Mucosa of stomach (tissue), 1 donor: ENCODE results near the gene DCAF10.
"Not testable (repeated sequence)": the region's sequence is repeated elsewhere in the genome, so short reads cannot be mapped to it uniquely, and the experiment has no call there.

Experiments used
- H3K27me3 ChIP-seq: one replicate; pipeline ENCODE4 v1.7.0; 2013; ENCODE audit warnings: mild to moderate bottlenecking, low read length; ENCODE audit not compliant: control insufficient read depth, insufficient read depth
- H3K36me3 ChIP-seq: one replicate; pipeline ENCODE4 v1.7.0; 2013; ENCODE audit warnings: low read length; ENCODE audit not compliant: control insufficient read depth, insufficient read depth
- H3K4me1 ChIP-seq: one replicate; pipeline ENCODE4 v1.7.0; 2013; ENCODE audit warnings: mild to moderate bottlenecking, low read length; ENCODE audit not compliant: control insufficient read depth, insufficient read depth
- H3K4me3 ChIP-seq: one replicate; pipeline ENCODE4 v1.7.0; 2013; ENCODE audit warnings: low read length
- H3K9ac ChIP-seq: one replicate; pipeline ENCODE4 v1.7.0; 2013; ENCODE audit warnings: mild to moderate bottlenecking, low read length, moderate library complexity
- H3K9me3 ChIP-seq: one replicate; pipeline ENCODE4 v1.7.0; 2013; ENCODE audit warnings: mild to moderate bottlenecking, low read length, moderate library complexity; ENCODE audit not compliant: control insufficient read depth
- donor health status: Pancreatic carcinoma.

Gene DCAF10, protein sequence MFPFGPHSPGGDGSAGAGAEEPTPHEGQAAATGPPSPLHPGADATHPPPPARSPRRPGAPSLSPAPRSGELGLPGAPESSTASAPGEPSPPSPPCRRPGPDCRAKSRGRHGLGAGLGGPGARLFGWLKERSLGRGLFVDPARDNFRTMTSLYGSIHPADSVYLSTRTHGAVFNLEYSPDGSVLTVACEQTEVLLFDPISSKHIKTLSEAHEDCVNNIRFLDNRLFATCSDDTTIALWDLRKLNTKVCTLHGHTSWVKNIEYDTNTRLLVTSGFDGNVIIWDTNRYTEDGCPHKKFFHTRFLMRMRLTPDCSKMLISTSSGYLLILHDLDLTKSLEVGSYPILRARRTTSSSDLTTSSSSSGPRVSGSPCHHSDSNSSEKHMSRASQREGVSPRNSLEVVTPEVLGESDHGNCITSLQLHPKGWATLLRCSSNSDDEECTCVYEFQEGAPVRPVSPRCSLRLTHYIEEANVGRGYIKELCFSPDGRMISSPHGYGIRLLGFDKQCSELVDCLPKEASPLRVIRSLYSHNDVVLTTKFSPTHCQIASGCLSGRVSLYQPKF

DNA sequence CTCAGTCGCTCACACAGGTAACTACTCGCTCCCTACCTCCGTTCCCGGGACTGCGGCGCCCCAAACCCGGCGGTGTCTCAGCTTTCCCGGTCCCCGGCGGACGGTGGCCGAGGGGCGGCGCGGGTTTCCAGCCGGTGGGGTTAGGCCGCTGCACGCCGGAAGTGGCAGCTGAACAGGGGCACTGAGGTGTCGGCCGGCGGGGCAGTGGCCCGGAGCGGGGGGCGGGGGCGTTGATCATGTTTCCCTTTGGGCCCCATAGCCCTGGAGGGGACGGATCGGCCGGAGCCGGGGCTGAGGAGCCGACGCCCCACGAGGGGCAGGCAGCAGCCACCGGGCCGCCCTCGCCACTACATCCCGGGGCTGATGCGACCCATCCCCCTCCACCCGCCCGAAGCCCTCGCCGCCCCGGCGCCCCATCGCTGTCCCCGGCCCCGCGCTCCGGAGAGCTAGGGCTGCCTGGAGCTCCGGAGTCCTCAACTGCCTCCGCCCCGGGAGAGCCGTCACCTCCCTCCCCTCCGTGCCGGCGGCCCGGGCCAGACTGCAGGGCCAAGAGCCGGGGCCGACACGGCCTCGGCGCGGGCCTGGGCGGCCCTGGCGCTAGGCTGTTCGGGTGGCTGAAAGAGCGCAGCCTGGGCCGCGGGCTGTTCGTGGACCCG, at the start of gene DCAF10:
Gene DCAF10 (plus strand): TSS at position 167 of the 656 bp plus-strand sequence. CDS start 70 bp downstream, at position 237.
- Histone ChIP-seq H3K4me1 (peaks cover 14% of the 10 kb centered on the region), H3K4me3 (peak within 1 kb of the TSS; percentile 54), H3K9me3 (no peaks in the 10 kb centered on the region), H3K36me3 (no peaks in the 10 kb centered on the region), H3K27me3 (no peaks in the 10 kb centered on the region), H3K9ac (peak within 1 kb of the TSS; percentile 80)

DNA sequence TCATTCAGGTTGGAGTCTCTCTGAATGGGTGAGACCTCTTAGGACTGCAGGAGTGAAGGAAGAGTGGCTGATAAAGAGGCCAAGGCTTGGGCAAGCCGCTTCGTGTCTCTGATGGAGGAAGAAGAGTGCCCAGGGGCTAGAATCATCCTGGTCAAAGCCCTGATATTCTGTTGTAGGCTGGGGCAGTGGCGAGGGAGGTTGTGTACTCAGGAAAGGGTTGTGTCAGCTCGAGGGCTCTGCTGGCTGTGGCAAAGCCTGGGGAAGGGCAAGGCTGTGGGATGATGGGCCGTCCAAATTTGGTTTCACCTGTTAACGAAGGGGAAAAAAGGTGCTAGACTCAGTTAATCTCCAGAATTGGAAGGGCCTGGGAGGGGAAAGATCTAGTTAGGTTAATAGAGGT, 49.4 kb upstream of the DCAF10 start:
- no peak overlapping the region for H3K9ac ChIP-seq
- H3K9me3 ChIP-seq, result no peaks in the 10 kb centered on the region

DNA sequence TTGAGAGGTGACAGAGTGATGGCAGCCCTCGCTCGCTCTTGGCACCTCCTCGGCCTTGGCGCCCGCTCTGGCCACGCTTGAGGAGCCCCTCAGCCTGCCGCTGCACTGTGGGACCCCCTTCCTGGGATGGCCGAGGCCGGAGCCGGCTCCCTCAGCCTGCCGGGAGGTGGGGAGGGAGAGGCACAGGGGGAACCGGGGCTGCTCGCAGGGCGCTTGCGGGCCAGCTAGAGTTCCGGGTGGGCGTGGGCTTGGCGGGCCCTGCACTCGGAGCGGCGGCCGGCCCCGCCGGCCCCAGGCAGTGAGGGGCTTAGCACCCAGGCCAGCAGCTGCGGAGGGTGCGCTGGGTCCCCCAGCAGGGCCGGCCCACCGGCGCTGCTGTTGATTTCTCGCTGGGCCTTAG, 48.9 kb upstream of the DCAF10 start:
- H3K9ac ChIP-seq, H3K4me3 ChIP-seq, H3K9me3 ChIP-seq, H3K36me3 ChIP-seq, H3K27me3 ChIP-seq: not testable (repeated sequence)
- H3K4me1 ChIP-seq, result peaks cover 17% of the 10 kb centered on the region

More for the DNA sequence above, 49.4 kb upstream of the DCAF10 start:
- H3K4me3 ChIP-seq, result no peak overlapping the region
- H3K36me3 ChIP-seq, result no peaks in the 10 kb centered on the region
- H3K4me1 ChIP-seq, result peaks cover 17% of the 10 kb centered on the region
- H3K27me3 ChIP-seq, result no peaks in the 10 kb centered on the region

DNA sequence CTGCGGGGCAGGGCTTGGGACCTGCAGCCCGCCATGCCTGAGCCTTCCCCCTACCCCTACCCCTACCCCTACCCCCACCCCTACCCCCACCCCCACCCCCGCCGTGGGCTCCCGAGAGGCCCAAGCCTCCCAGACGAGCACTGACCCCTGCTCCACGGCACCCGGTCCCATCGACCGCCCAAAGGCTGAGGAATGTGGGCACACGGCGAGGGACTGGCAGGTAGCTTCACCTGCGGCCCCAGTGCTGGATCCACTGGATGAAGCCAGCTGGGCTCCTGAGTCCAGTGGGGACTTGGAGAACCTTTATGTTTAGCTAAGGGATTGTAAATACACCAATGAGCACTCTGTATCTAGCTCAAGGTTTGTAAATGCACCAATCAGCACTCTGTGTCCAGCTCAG, 48.5 kb upstream of the DCAF10 start:
- not testable (repeated sequence) for H3K36me3 ChIP-seq, H3K27me3 ChIP-seq, H3K4me3 ChIP-seq, H3K9me3 ChIP-seq, H3K9ac ChIP-seq
- peaks cover 17% of the 10 kb centered on the region for H3K4me1 ChIP-seq

DNA sequence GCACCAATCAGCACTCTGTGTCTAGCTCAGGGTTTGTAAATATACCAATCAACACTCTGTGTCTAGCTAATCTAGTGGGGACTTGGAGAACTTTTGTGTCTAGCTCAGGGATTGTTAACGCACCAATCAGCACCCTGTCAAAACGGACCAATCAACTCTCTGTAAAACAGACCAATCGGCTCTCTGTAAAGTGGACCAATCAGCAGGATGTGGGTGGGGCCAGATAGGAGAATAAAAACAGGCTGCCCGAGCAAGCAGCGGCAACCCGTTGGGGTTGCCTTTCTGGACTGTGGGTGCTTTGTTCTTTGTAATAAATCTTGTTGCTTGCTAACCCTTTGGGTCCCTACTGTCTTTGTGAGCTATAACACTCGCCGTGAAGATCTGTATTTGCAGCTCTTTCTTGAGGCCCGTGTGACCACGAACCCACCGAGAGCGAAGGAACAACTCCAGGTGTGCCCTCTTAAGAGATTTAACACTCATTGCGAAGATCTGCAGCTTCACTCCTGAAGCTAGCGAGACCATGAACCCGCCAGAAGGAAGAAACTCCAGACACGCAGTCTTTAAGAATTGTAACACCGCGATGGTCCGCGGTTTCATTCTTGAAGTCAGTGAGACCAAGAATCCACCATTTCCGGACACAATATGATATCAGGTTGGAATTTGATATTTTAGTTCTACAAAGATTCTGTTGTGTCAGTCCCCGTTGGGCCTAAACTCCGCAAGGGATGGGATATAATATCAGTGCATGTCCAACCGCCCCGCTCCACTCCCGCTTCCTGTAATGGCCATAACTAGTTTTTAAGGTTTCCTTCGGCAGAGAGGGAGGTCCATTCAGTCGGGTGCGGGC, 47.7 kb upstream of the DCAF10 start:
- Histone ChIP-seq H3K9me3 (no peaks in the 10 kb centered on the region), H3K4me3 (peak overlapping the region; percentile 90), H3K27me3 (no peaks in the 10 kb centered on the region), H3K4me1 (peaks cover 17% of the 10 kb centered on the region), H3K9ac (peak overlapping the region; percentile 80), H3K36me3 (no peaks in the 10 kb centered on the region)

DNA sequence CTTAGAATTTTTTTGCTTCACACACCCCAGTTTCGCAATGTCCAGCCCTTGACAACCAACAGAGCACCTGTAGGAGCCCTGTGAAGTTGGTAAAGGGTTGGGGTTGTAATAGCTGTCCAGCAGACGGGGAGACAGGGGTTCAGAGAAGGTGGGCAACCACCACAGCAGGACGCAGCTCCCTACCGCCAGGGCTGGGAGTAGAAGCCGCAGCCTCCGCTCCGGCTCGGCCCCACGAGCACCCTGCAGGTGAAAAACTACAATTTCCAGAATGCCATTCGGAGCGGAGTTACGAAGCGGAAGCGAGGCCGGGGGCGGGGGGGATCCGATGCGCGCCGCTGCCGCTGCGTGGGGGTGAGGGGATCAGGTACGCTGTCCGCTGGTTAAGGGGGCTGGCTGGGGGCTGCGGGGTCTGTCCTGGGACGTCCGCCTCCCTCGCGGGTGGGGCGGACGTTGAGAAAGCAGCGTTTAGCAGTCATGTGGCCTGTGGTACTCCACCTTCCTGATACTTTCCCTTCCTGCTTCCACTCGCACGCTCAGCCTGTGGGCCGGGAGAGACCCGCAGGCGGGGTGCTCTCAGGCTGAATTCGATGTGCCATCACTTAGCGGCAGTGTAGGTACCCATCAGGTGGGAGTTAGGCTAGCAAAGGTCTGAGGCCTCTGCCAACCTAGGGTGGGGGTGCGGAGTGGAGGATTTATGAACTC, 47.0 kb upstream of the DCAF10 start, which contains the start of gene TRMT10B:
Gene TRMT10B (plus strand): TSS at position 317 of the 702 bp plus-strand sequence. CDS start 8,127 bp downstream, outside the sequence.
- no peaks in the 10 kb centered on the region for H3K27me3 ChIP-seq
- H3K9me3 ChIP-seq, result no peaks in the 10 kb centered on the region
- peak within 1 kb of the TSS; percentile 80 for H3K9ac ChIP-seq
- H3K4me1 ChIP-seq, result peaks cover 17% of the 10 kb centered on the region
- no peaks in the 10 kb centered on the region for H3K36me3 ChIP-seq
- H3K4me3 ChIP-seq, result peak within 1 kb of the TSS; percentile 90

DNA sequence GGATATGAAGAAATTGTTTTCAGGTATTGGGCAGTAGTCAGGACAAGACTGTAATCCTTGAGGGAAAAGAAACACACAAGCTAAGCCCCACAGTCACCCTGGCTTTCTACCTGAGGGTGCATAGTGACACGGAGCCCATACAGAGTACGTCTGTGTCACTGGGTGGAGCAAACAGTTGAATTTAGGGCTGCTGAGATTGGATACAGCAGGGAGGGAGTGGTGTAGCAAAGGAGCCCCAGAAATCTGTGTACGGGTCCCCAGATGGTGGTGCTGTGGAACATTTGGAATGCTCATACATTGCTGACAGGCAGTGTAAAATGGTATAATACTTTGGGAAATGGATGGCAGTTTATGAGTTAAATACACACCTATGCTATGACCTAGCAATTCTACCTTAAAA, 41.9 kb upstream of the DCAF10 start:
- Histone ChIP-seq H3K36me3 (no peaks in the 10 kb centered on the region), H3K9me3 (no peaks in the 10 kb centered on the region), H3K4me3 (no peak overlapping the region), H3K27me3 (no peaks in the 10 kb centered on the region), H3K4me1 (peaks cover 17% of the 10 kb centered on the region), H3K9ac (no peak overlapping the region)

DNA sequence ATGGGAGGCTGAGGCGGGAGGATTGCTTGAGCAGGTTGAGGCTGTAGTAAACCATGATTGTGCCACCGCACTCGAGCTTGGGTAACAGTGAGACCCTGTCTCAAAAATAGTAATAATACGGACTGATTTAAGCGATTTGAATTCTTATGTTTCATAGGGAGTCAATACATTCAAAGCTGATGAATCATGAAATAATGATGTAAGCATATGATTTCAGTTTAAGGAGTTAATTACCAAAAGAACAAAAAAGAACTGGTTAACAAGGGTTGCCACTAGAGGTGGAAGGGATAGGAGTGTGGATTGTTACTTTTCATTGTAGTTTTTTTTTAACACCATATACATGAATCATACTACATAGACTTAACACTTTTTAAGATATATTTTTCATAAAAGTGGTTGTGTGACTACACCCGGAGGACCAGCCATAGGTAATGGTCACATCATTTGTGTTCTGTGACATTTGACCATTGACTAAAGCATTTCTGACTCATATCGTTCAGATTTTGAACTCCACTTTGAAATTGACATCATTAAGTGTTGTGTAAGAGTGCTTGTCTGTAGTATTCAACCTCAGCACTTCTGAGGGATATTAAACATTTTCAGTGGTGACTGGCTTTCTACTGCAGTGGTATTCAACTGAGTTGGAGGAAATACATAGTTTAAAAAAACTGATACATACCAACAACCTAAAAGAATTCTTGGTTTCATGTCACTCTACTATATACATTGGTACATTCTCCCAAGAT, 40.0 kb upstream of the DCAF10 start:
- H3K36me3 ChIP-seq, result no peaks in the 10 kb centered on the region
- no peak overlapping the region for H3K9ac ChIP-seq
- H3K4me1 ChIP-seq, result peaks cover 4% of the 10 kb centered on the region
- H3K4me3 ChIP-seq, result no peak overlapping the region
- no peaks in the 10 kb centered on the region for H3K9me3 ChIP-seq
- no peaks in the 10 kb centered on the region for H3K27me3 ChIP-seq

DNA sequence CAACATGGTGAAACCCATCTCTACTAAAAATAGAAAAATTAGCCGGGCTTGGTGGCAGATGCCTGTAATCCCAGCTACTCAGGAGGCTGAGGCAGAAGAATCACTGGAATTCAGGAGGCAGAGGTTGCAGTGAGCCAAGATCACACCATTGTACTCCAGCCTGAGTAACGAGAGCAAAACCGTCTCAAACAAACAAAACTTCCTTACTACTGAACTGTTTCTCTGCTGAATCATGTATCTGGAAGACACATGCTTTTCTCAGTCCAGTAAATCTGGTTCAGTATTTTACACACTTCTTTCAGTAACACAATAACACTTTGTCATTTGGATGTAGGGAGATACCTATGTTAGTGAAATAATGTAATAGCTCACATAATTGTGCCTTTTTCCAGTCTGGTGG, 39.1 kb upstream of the DCAF10 start:
- Histone ChIP-seq H3K4me3 (no peak overlapping the region), H3K36me3 (no peaks in the 10 kb centered on the region), H3K27me3 (no peaks in the 10 kb centered on the region), H3K4me1 (no peaks in the 10 kb centered on the region), H3K9ac (no peak overlapping the region), H3K9me3 (no peaks in the 10 kb centered on the region)

DNA sequence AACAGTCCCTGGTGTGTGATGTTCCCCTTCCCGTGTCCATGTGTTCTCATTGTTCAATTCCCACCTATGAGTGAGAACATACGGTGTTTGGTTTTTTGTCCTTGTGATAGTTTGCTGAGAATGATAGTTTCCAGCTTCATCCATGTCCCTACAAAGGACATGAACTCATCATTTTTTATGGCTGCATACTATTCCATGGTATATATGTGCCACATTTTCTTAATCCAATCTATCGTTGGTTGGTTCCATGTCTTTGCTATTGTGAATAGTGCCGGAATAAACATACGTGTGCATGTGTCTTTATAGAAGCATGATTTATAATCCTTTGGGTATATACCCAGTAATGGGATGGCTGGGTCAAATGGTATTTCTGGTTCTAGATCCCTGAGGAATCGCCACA, 35.3 kb upstream of the DCAF10 start:
- H3K36me3 ChIP-seq, H3K4me1 ChIP-seq, H3K4me3 ChIP-seq, H3K9me3 ChIP-seq, H3K9ac ChIP-seq, H3K27me3 ChIP-seq: not testable (repeated sequence)

DNA sequence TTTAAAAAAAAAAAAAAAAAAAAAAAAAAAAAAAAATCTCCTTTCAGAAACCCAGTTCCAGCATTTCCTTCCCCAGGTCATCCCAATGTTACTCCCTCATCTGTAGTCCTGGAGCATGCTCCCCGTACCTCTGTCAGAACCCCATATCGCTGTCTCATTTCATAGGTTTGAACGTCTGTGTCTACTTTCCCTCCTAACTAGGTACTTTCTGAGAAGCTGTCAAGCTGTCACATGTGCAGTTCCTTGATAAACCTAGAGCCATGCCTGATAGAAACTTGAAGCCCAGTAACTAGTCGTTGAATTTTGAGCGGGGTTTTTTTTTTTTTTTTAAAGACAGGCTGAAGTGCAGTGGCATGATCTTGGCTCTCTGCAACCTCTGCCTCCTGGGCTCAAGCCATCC, 31.3 kb upstream of the DCAF10 start:
- Histone ChIP-seq H3K36me3 (no peaks in the 10 kb centered on the region), H3K9me3 (no peaks in the 10 kb centered on the region), H3K27me3 (no peaks in the 10 kb centered on the region), H3K4me3 (no peak overlapping the region), H3K4me1 (no peaks in the 10 kb centered on the region), H3K9ac (no peak overlapping the region)
